Endothelial cell (in vitro differentiated cells): Measurements from ENCODE around the gene UMAD1. TPM values are rescaled to one million over a fixed set of nuclear protein-coding genes. Genes with fewer than 3 reads are reported as not detected.

Source experiments
- DNase-seq: peaks from one replicate; pipeline ENCODE4 v3.0.0; 2021; ENCODE audit warnings: low spot score
- H3K27ac Mint-ChIP-seq: one replicate; pipeline ENCODE4 v1.8.0; 2021; ENCODE audit warnings: mixed read lengths, inconsistent platforms; ENCODE audit not compliant: unreplicated experiment
- H3K27me3 Mint-ChIP-seq: one replicate; pipeline ENCODE4 v1.8.0; 2021; ENCODE audit warnings: mild to moderate bottlenecking, moderate library complexity, mixed read lengths, inconsistent platforms; ENCODE audit not compliant: unreplicated experiment
- H3K36me3 Mint-ChIP-seq: one replicate; pipeline ENCODE4 v1.8.0; 2021; ENCODE audit warnings: mild to moderate bottlenecking, low read depth, mixed read lengths, inconsistent platforms; ENCODE audit not compliant: unreplicated experiment
- H3K4me1 Mint-ChIP-seq: one replicate; pipeline ENCODE4 v1.8.0; 2021; ENCODE audit warnings: mild to moderate bottlenecking, mixed read lengths, inconsistent platforms; ENCODE audit not compliant: unreplicated experiment
- H3K4me3 Mint-ChIP-seq: one replicate; pipeline ENCODE4 v1.8.0; 2021; ENCODE audit warnings: mild to moderate bottlenecking, mixed read lengths, inconsistent platforms; ENCODE audit not compliant: unreplicated experiment
- H3K9me3 Mint-ChIP-seq: one replicate; pipeline ENCODE4 v1.8.0; 2021; ENCODE audit warnings: mixed read lengths, inconsistent platforms; ENCODE audit not compliant: unreplicated experiment
- total RNA-seq: library from RNA; stranded (reverse); fragmentation: NEBNext Ultra II Directional; extraction: Animal tissue kit (Norgen Biotek cat#: 25700); gene quantifications from one replicate; pipeline ENCODE4 v1.2.1, GENCODE V29; 2021; ENCODE audit not compliant: unreplicated experiment
- TF ChIP-seq, protein P1 (sequence below): fragments of 200-600 bp; sonication (generic); IDR thresholded peaks from one replicate; pipeline ENCODE4 v1.5.0; 2021; ENCODE audit warnings: antibody characterized with exemption; ENCODE audit not compliant: unreplicated experiment

Gene UMAD1
- total RNA-seq, 1 donor from 2014 or later: 5.7 TPM

DNA sequence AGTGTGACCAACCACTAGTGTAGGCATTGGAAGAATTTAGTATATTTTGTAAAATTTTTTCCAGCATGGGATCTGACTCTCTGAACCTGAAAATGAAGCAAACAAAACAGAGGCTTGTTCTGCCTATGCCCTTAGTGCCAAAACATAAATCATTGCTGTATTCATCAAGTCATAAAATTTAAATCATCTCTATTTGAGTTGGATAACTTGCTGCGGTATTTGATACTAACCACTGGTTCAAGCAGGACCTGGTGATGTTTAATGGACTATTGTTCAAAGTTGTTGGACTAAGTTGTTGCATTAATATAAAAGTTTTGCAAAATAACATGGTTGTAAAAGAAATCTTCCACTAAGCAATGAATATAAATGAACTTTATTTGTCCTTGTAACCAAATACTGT is 97.6 kb downstream of the UMAD1 start:
- H3K36me3 Mint-ChIP-seq: no peaks in the 10 kb centered on the region
- peaks cover 21% of the 10 kb centered on the region for H3K4me1 Mint-ChIP-seq
- H3K9me3 Mint-ChIP-seq: no peaks in the 10 kb centered on the region
- TF ChIP-seq, protein P1, sequence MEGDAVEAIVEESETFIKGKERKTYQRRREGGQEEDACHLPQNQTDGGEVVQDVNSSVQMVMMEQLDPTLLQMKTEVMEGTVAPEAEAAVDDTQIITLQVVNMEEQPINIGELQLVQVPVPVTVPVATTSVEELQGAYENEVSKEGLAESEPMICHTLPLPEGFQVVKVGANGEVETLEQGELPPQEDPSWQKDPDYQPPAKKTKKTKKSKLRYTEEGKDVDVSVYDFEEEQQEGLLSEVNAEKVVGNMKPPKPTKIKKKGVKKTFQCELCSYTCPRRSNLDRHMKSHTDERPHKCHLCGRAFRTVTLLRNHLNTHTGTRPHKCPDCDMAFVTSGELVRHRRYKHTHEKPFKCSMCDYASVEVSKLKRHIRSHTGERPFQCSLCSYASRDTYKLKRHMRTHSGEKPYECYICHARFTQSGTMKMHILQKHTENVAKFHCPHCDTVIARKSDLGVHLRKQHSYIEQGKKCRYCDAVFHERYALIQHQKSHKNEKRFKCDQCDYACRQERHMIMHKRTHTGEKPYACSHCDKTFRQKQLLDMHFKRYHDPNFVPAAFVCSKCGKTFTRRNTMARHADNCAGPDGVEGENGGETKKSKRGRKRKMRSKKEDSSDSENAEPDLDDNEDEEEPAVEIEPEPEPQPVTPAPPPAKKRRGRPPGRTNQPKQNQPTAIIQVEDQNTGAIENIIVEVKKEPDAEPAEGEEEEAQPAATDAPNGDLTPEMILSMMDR: no peak
- H3K27ac Mint-ChIP-seq: no peak overlapping the region
- H3K27me3 Mint-ChIP-seq: no peaks in the 10 kb centered on the region
- no peak for DNase-seq
- H3K4me3 Mint-ChIP-seq: no peak overlapping the region

DNA sequence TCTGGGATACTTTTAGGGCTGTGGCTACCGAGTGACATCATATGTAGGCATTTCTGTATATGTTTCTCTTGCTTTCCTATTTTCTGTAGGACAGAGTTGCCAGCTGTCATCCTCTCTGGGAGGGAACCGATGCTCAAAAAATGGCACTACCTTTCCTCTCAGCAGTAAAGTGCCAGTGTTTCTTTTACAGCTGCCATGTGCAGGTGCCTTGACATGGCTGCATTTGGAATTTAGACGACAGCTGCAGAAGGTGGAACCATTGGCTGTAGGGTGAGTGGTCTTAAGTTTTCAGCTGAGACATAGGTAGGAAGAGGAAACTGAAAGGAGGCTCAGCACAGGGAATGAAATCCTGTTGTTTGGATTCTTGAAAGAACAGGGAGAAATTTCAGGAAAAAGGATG is 98.1 kb downstream of the UMAD1 start:
- DNase-seq: no peak
- no peaks in the 10 kb centered on the region for H3K27me3 Mint-ChIP-seq
- H3K36me3 Mint-ChIP-seq: no peaks in the 10 kb centered on the region
- no peak overlapping the region for H3K4me3 Mint-ChIP-seq
- H3K27ac Mint-ChIP-seq: peak overlapping the region; percentile 51
- TF ChIP-seq, protein P1: no peak
- peaks cover 21% of the 10 kb centered on the region for H3K4me1 Mint-ChIP-seq
- no peaks in the 10 kb centered on the region for H3K9me3 Mint-ChIP-seq

DNA sequence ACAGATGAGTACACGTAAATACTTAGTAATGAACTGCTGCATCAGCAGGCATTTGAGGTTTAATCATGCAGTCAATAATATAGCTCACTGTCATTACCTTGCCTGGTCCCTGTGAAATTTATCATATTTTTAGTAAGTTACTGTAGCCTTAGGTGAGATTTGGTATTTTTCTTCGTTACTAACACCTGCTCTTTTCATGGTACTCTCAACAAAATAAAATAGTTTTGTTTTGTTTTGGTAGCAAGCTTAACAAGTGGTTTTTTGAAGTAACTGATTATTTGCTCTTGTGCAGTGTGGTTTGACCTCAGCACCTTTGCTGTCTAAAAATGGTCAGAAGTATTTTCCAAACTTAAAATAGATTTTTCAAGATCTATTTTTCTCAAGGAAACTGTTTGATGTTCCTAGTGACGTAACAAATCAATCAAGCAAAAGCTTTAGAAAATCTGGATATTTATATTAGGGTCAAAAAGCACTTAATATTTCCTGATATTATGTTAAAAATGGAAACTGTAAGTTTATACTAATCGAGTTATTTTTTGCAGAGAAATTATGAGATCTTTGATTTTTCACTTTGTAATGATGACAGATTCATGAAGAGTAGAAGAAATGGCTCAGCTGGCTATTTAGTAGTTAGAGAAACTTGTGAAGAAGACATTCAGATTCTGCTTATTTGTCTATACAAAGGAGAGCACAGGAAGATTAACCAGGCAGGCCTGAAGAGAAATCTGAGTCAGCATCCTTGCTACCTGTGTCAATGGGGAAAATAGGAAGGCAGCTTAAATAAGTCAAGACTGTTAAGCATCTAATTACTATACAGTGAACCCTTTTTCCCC is 98.9 kb downstream of the UMAD1 start:
- Mint-ChIP-seq H3K4me3 (no peak overlapping the region), H3K9me3 (no peaks in the 10 kb centered on the region), H3K27me3 (no peaks in the 10 kb centered on the region), H3K27ac (peak overlapping the region; percentile 51), H3K4me1 (peaks cover 21% of the 10 kb centered on the region), H3K36me3 (no peaks in the 10 kb centered on the region)
- no peak for DNase-seq
- TF ChIP-seq, protein P1: no peak

- H3K4me1 Mint-ChIP-seq: peaks cover 21% of the 10 kb centered on the region
- TF ChIP-seq, protein P1: no peak
- no peak overlapping the region for H3K27ac Mint-ChIP-seq
- DNase-seq: no peak
- no peak overlapping the region for H3K4me3 Mint-ChIP-seq
- H3K27me3 Mint-ChIP-seq: no peaks in the 10 kb centered on the region
- no peaks in the 10 kb centered on the region for H3K36me3 Mint-ChIP-seq
- no peaks in the 10 kb centered on the region for H3K9me3 Mint-ChIP-seq
These were observed 99.4 kb downstream of the UMAD1 start for GRCh38 chr7:7740037-7740355.

DNA sequence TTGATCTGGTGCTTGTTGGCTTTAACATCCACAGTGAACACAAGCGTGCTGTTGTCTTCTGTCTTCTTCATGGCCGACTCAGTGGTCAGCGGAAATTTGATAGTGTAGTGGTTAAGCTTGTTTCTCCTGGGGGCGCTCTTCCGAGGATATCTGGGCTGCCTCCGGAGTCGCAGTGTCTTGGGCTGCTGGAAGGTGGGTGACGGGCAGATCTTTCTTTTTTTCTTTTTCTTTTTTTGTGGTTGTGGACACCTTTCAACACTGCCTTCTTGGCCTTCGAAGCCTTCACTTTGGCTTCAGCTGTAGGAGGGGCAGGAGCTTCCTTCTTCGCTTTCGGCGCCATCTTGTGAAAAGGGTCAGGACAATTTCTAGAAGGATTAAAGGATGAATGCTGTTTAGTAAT is 101.7 kb downstream of the UMAD1 start:
- H3K4me1 Mint-ChIP-seq: peaks cover 17% of the 10 kb centered on the region
- DNase-seq: no peak
- no peaks in the 10 kb centered on the region for H3K9me3 Mint-ChIP-seq
- H3K4me3 Mint-ChIP-seq: no peak overlapping the region
- no peaks in the 10 kb centered on the region for H3K36me3 Mint-ChIP-seq
- no peaks in the 10 kb centered on the region for H3K27me3 Mint-ChIP-seq
- H3K27ac Mint-ChIP-seq: no peak overlapping the region
- TF ChIP-seq, protein P1: no peak
